Thoracic aorta (tissue), 2 donors: ENCODE measurements around the gene CDC42BPA. TPM values are rescaled to one million over a fixed set of nuclear protein-coding genes. Genes with fewer than 3 reads are reported as not detected.

Experiments used
- ATAC-seq: fragments of 150-250 bp; one replicate; pipeline ENCODE4 v1.8.0; 2017; ENCODE audit warnings: low read depth; ENCODE audit not compliant: insufficient number of reproducible peaks, low FRiP score
- DNase-seq: peaks from one replicate; pipeline ENCODE4 v3.0.0-alpha.2; 2020; ENCODE audit warnings: low spot score
- H3K27ac ChIP-seq, 2 donors: fragments of 200-600 bp; sonication (generic); 1 replicate in 1 of 2; 2 replicates in 1 of 2; pipeline ENCODE4 v1.5.1; 2016; ENCODE audit warnings: mild to moderate bottlenecking in 2 of 2, moderate library complexity in 2 of 2
- H3K27me3 ChIP-seq: fragments of 200-600 bp; sonication (generic); replicated peaks from 2 replicates; pipeline ENCODE4 v1.6.0; 2016; ENCODE audit warnings: mild to moderate bottlenecking; ENCODE audit not compliant: insufficient read depth
- H3K36me3 ChIP-seq: fragments of 200-600 bp; sonication (generic); one replicate; pipeline ENCODE4 v1.5.1; 2016
- H3K4me1 ChIP-seq, 2 donors: fragments of 200-600 bp; sonication (generic); 1 replicate in 1 of 2; 2 replicates in 1 of 2; pipeline versions ENCODE4 v1.5.1 to v1.6.0; 2016; ENCODE audit warnings: low read depth in 2 of 2, mild to moderate bottlenecking in 1 of 2; ENCODE audit not compliant: control insufficient read depth in 1 of 2
- H3K4me3 ChIP-seq: fragments of 200-600 bp; sonication (generic); 2 replicates; pipeline ENCODE4 v1.5.1; 2016; ENCODE audit warnings: mild to moderate bottlenecking
- H3K9me3 ChIP-seq: fragments of 200-600 bp; sonication (generic); 2 replicates; pipeline ENCODE4 v1.5.1; 2016
- total RNA-seq, 2 donors: library from RNA; depleted of rRNA; stranded (reverse); fragments of >200 nt; gene quantifications; one replicate each; pipeline versions ENCODE4 v1.1.0 to v1.2.3, GENCODE V29; 2016
- TF ChIP-seq, protein P1 (sequence below): fragments of 200-600 bp; sonication (generic); IDR thresholded peaks from one replicate; pipeline ENCODE4 v1.5.1; 2019; ENCODE audit warnings: antibody characterized with exemption

Gene CDC42BPA
- total RNA-seq, 2 donors from 2014 or later: 62.4 to 89.7 TPM

DNA sequence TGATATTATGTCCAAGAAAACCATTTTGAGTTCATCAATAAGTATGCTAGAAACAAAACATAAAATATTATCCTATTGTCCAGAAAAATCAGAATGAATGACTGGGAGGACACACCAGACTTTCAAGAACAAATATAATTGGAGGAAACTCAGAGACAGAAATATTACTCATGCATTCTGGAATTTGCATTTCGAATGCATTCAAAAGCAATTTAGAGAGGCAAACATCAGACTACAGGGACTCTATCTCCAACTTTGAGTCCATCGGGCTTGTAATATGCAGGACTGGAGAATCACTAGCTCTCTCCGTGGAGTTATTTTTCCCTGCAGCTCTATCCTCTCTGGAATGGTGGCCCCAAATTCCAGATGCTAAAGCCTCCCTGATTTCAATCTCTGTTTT lies 161.8 kb downstream of the CDC42BPA start:
- TF ChIP-seq, protein P1, sequence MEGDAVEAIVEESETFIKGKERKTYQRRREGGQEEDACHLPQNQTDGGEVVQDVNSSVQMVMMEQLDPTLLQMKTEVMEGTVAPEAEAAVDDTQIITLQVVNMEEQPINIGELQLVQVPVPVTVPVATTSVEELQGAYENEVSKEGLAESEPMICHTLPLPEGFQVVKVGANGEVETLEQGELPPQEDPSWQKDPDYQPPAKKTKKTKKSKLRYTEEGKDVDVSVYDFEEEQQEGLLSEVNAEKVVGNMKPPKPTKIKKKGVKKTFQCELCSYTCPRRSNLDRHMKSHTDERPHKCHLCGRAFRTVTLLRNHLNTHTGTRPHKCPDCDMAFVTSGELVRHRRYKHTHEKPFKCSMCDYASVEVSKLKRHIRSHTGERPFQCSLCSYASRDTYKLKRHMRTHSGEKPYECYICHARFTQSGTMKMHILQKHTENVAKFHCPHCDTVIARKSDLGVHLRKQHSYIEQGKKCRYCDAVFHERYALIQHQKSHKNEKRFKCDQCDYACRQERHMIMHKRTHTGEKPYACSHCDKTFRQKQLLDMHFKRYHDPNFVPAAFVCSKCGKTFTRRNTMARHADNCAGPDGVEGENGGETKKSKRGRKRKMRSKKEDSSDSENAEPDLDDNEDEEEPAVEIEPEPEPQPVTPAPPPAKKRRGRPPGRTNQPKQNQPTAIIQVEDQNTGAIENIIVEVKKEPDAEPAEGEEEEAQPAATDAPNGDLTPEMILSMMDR: no peak
- DNase-seq: no peak
- no peaks in the 10 kb centered on the region for H3K36me3 ChIP-seq
- no peak overlapping the region for H3K27ac ChIP-seq
- H3K9me3 ChIP-seq: no peaks in the 10 kb centered on the region
- peaks cover 0 to 9% of the 10 kb centered on the region in 2 donors for H3K4me1 ChIP-seq
- H3K27me3 ChIP-seq: no peaks in the 10 kb centered on the region
- no peak overlapping the region for H3K4me3 ChIP-seq
- no peak for ATAC-seq

- H3K27ac ChIP-seq: no peak overlapping the region
- DNase-seq (no peak), ATAC-seq (no peak)
- TF ChIP-seq, protein P1: no peak
- no peaks in the 10 kb centered on the region for H3K27me3 ChIP-seq
- H3K36me3 ChIP-seq: no peaks in the 10 kb centered on the region
- H3K4me1 ChIP-seq: peaks cover 0 to 9% of the 10 kb centered on the region in 2 donors
- H3K9me3 ChIP-seq: no peaks in the 10 kb centered on the region
- H3K4me3 ChIP-seq: no peak overlapping the region
Observed at GRCh38 chr1:227155688-227156087, 162.6 kb downstream of the CDC42BPA start.

- TF ChIP-seq, protein P1: no peak
- ATAC-seq: no peak
- Histone ChIP-seq H3K36me3 (no peaks in the 10 kb centered on the region), H3K27me3 (no peaks in the 10 kb centered on the region), H3K27ac (no peak overlapping the region), H3K4me3 (no peak overlapping the region), H3K9me3 (no peaks in the 10 kb centered on the region), H3K4me1 (peaks cover 0 to 9% of the 10 kb centered on the region in 2 donors)
- no peak for DNase-seq
Observed at GRCh38 chr1:227155004-227155403, 163.3 kb downstream of the CDC42BPA start.

DNA sequence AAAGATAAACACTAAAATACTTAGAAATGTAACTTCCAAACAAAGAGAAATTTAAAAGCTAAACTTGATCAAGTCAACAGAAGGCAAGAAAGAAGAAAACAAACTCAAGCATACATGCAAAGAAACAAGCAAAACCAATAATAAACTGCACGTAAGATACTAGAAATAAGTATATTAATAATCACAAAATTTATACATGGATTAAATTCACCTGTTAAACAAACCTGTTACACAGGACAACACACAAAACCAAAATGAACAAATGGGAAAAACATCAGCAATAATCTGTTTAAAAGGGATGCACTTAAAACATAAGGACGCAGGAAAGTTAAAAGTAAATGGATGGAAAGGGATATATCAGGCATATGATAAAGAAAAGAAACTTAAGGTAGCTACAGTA lies 165.8 kb downstream of the CDC42BPA start:
- DNase-seq (no peak), ATAC-seq (no peak)
- Histone ChIP-seq H3K36me3 (no peaks in the 10 kb centered on the region), H3K4me3 (no peak overlapping the region), H3K9me3 (no peaks in the 10 kb centered on the region), H3K27ac (no peak overlapping the region), H3K27me3 (no peaks in the 10 kb centered on the region), H3K4me1 (peaks cover 0 to 9% of the 10 kb centered on the region in 2 donors)
- TF ChIP-seq, protein P1: no peak

GRCh38 chr1:227140376-227140775 lies 177.9 kb downstream of the CDC42BPA start:
- TF ChIP-seq, protein P1: no peak
- H3K36me3 ChIP-seq: peaks cover 5% of the 10 kb centered on the region
- no peak for ATAC-seq

More at GRCh38 chr1:227140376-227140775, 177.9 kb downstream of the CDC42BPA start:
- no peaks in the 10 kb centered on the region for H3K27me3 ChIP-seq
- H3K4me1 ChIP-seq: peaks cover 0 to 8% of the 10 kb centered on the region in 2 donors
- H3K27ac ChIP-seq: no peak overlapping the region
- H3K9me3 ChIP-seq: no peaks in the 10 kb centered on the region
- DNase-seq: no peak
- no peak overlapping the region for H3K4me3 ChIP-seq
